Keratinocyte (primary cell): ENCODE data around the gene KAZALD1.

Source experiments
- EZH2 ChIP-seq: IDR thresholded peaks from one replicate; pipeline ENCODE4 v1.6.1; 2012; ENCODE audit warnings: inconsistent platforms, mild to moderate bottlenecking, low read length, moderate library complexity
- TF ChIP-seq, protein P1 (sequence below), 3 experiments: IDR thresholded peaks in 1 of 3; conservative IDR thresholded peaks in 1 of 3; optimal IDR thresholded peaks in 1 of 3; 2 replicates in 2 of 3; 3 replicates in 1 of 3; pipeline versions ENCODE3 to v1.5.1; 2011; ENCODE audit warnings: low read length in 3 of 3, mild to moderate bottlenecking in 3 of 3, moderate library complexity in 2 of 3, control low read depth in 1 of 3, inconsistent platforms in 1 of 3; ENCODE audit not compliant: insufficient read depth in 2 of 3; ENCODE audit errors: extremely low read depth in 1 of 3

DNA sequence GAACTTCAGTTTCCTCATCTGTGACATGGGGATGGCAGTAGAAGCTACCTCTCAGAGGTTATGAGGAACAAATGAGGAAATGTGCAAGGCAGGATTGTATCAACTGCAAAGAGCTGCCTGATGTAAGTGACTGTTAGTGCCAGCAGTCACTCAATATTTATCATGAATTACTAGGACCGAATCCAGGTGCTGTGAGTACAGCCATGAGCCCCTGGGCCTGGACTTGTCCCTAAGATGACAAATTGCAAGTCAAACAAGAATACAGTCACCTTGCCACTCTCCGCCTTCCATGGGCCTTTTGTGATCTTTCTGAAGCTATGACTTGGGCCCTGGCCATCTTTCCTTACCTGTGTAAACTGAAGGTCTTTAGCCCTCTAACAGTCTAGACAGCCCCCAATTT, 41.6 kb downstream of the KAZALD1 start:
- TF ChIP-seq, protein P1, sequence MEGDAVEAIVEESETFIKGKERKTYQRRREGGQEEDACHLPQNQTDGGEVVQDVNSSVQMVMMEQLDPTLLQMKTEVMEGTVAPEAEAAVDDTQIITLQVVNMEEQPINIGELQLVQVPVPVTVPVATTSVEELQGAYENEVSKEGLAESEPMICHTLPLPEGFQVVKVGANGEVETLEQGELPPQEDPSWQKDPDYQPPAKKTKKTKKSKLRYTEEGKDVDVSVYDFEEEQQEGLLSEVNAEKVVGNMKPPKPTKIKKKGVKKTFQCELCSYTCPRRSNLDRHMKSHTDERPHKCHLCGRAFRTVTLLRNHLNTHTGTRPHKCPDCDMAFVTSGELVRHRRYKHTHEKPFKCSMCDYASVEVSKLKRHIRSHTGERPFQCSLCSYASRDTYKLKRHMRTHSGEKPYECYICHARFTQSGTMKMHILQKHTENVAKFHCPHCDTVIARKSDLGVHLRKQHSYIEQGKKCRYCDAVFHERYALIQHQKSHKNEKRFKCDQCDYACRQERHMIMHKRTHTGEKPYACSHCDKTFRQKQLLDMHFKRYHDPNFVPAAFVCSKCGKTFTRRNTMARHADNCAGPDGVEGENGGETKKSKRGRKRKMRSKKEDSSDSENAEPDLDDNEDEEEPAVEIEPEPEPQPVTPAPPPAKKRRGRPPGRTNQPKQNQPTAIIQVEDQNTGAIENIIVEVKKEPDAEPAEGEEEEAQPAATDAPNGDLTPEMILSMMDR (optimal IDR thresholded peaks at IDR 0.05 in 1 of 3, IDR thresholded peaks at IDR 0.05 in 1 of 3, conservative IDR thresholded peaks at IDR 0.05 in 1 of 3; ENCODE audit: extremely low read depth in 1 of 3, insufficient read depth in 2 of 3, low read length in 3 of 3): no peak
- TF ChIP-seq EZH2: no peak
